Upper lobe of left lung (tissue), 4 donors: ENCODE results near the gene EFNA3.

Experiments
- CTCF ChIP-seq, 6 experiments: fragments of 450-650 bp in 4 of 6; fragments of 200-600 bp in 2 of 6; sonication (generic) in 2 of 6; IDR thresholded peaks; one replicate each; pipeline ENCODE4 v1.5.1; 2016 to 2019; ENCODE audit warnings: antibody characterized with exemption in 6 of 6
- EP300 ChIP-seq, 4 donors: sonication (generic); formaldehyde crosslinking; IDR thresholded peaks; one replicate each; pipeline ENCODE4 v1.5.1; 2017; ENCODE audit warnings: antibody characterized with exemption in 4 of 4, control low read depth in 2 of 4
- POLR2A ChIP-seq, 4 donors: fragments of 450-650 bp; IDR thresholded peaks; one replicate each; pipeline ENCODE4 v1.5.1; 2016 to 2017; ENCODE audit warnings: antibody characterized with exemption in 4 of 4, mild to moderate bottlenecking in 2 of 4
- POLR2AphosphoS5 ChIP-seq, 2 donors: sonication (generic); formaldehyde crosslinking; IDR thresholded peaks; one replicate each; pipeline ENCODE4 v1.5.1; 2017; ENCODE audit warnings: antibody characterized with exemption in 2 of 2

GRCh38 chr1:155099331-155099730 is 20.7 kb downstream of the EFNA3 start:
- TF ChIP-seq CTCF (IDR thresholded peaks at IDR 0.05) (no peak), EP300 (IDR thresholded peaks at IDR 0.05) (no peak), POLR2A (IDR thresholded peaks at IDR 0.05) (no peak), POLR2AphosphoS5 (IDR thresholded peaks at IDR 0.05) (no peak)
